ENCODE results near the gene GP5.

GP5 gene

GRCh38 chr3:194380326-194380725 lies 18.7 kb downstream of the GP5 start:
- no peak overlapping the region for H3K4me3 ChIP-seq (ENCODE audit: low read depth, low read length)
- no peak for DNase-seq (ENCODE audit: low read depth)
- TF ChIP-seq, protein P1, sequence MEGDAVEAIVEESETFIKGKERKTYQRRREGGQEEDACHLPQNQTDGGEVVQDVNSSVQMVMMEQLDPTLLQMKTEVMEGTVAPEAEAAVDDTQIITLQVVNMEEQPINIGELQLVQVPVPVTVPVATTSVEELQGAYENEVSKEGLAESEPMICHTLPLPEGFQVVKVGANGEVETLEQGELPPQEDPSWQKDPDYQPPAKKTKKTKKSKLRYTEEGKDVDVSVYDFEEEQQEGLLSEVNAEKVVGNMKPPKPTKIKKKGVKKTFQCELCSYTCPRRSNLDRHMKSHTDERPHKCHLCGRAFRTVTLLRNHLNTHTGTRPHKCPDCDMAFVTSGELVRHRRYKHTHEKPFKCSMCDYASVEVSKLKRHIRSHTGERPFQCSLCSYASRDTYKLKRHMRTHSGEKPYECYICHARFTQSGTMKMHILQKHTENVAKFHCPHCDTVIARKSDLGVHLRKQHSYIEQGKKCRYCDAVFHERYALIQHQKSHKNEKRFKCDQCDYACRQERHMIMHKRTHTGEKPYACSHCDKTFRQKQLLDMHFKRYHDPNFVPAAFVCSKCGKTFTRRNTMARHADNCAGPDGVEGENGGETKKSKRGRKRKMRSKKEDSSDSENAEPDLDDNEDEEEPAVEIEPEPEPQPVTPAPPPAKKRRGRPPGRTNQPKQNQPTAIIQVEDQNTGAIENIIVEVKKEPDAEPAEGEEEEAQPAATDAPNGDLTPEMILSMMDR (IDR thresholded peaks at IDR 0.05; ENCODE audit: insufficient read depth, low read depth, low read length, missing control alignments): no peak

DNA sequence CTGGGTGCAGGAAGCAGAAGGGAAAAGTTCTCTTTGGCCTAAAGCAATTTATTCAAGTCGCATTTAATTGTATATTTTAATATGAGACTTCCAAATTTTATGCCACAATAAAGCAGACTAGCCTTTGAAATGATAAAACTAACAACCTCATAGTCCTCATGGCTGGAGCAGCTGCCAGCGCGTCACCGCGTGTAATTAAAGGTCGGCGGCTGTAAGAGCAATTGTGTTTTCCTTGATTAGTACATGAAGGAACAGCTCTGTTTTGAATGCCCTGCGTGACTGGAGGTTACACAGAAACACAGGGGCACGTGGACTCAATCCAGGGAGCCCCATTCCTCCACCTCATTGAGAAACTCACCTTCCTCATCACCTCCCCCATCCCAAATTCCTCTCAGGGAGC lies 19.4 kb downstream of the GP5 start:
- H3K4me3 ChIP-seq (ENCODE audit: low read depth, low read length): no peak overlapping the region
- DNase-seq (ENCODE audit: low read depth): no peak
- TF ChIP-seq, protein P1 (IDR thresholded peaks at IDR 0.05; ENCODE audit: insufficient read depth, low read depth, low read length, missing control alignments): no peak

DNA sequence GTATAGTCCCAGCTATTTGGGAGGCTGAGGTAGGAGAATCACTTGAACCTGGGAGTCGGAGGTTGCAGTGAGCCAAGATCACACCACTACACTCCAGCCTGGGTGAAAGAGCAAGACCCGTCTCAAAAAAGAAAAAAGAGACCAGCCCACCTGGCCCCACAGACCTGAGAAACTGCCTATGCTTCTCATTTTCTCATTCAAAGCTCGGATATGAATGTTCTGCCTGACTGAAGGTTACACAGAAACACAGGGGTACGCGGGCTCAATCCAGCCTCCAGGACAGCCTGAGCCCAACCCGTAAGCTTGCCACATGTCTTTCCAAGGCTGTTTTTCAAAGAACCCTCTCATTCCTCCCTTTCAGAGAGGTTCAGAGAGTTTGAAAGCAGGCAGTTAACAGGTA lies 19.8 kb downstream of the GP5 start:
- TF ChIP-seq, protein P1 (IDR thresholded peaks at IDR 0.05; ENCODE audit: insufficient read depth, low read depth, low read length, missing control alignments): no peak
- no peak for DNase-seq (ENCODE audit: low read depth)
- H3K4me3 ChIP-seq (ENCODE audit: low read depth, low read length): no peak overlapping the region

GRCh38 chr3:194377708-194378107 lies 21.4 kb downstream of the GP5 start:
- TF ChIP-seq, protein P1 (IDR thresholded peaks at IDR 0.05; ENCODE audit: insufficient read depth, low read depth, low read length, missing control alignments): no peak
- H3K4me3 ChIP-seq (ENCODE audit: low read depth, low read length): no peak overlapping the region
- no peak for DNase-seq (ENCODE audit: low read depth)

DNA sequence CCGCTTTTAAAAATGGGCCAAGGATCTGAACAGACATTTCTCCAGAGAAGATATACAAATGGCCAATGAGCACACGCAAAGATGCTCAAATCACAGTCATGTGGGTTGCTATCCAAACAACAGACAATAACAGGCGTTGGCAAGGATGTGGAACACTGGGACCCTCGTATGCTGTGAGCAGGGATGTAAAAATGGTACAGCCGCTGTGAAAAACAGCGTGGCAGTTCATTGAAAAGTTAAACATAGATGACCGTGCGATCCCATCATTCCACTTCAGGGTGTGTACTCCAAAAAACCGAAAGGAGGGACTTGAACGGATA lies 22.9 kb downstream of the GP5 start:
- H3K4me3 ChIP-seq (ENCODE audit: low read depth, low read length): no peak overlapping the region
- DNase-seq (ENCODE audit: low read depth): no peak
- TF ChIP-seq, protein P1 (IDR thresholded peaks at IDR 0.05; ENCODE audit: insufficient read depth, low read depth, low read length, missing control alignments): no peak

GRCh38 chr3:194375473-194376240 lies 23.4 kb downstream of the GP5 start:
- no peak for DNase-seq (ENCODE audit: low read depth)
- TF ChIP-seq, protein P1 (IDR thresholded peaks at IDR 0.05; ENCODE audit: insufficient read depth, low read depth, low read length, missing control alignments): no peak
- H3K4me3 ChIP-seq (ENCODE audit: low read depth, low read length): no peak overlapping the region

DNA sequence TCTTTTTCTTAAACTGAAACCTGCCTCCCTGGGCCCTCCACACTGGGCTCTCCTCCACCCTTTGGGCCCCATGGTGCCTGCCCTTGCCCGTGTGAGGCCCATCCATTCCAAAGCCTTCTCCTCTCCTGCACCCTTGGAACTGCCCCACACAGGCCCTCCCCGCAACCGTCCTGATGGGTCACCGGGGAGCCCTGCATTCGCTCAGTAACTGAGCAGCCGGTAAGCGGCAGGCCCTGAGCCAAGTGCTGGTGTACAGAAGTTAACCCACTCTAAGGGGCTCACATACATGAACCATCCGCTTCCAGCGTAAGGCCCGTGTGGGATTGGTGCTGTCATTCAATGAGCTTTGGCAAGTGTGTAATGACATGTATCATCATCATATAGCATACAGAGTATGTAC lies 24.1 kb downstream of the GP5 start:
- no peak overlapping the region for H3K4me3 ChIP-seq (ENCODE audit: low read depth, low read length)
- TF ChIP-seq, protein P1 (IDR thresholded peaks at IDR 0.05; ENCODE audit: insufficient read depth, low read depth, low read length, missing control alignments): no peak
- no peak for DNase-seq (ENCODE audit: low read depth)
